Frontal cortex (tissue), 4 donors: ENCODE measurements around the gene GMEB2. TPM values are rescaled to one million over a fixed set of nuclear protein-coding genes. Genes with fewer than 3 reads are reported as not detected.
A peak's percentile ranks its signal among the peaks of the same experiment; 100 is the strongest.

ENCODE experiments used
- DNase-seq, 2 donors: peaks; one replicate each; pipeline ENCODE4 v3.0.0; 2012; ENCODE audit warnings: low spot score in 2 of 2
- FAIRE-seq: peaks from 2 replicates; lab custom pipeline; 2012; peaks lifted over from hg19 to GRCh38; lab: Jason Lieb, UNC
- total RNA-seq: library from RNA; depleted of rRNA; stranded (reverse); fragments of >200 nt; gene quantifications from one replicate; pipeline ENCODE4 v1.2.3, GENCODE V29; 2014
- donor health status: control.
- donor health status: control.
- donor health status: control.

Gene GMEB2
- total RNA-seq, 1 donor from 2014 or later = 6.1 TPM

GRCh38 chr20:63553251-63553932 is 73.5 kb downstream of the GMEB2 start:
- DNase-seq (peak in 1 of 2 donors; percentile 75), FAIRE-seq (no peak)

GRCh38 chr20:63552481-63553249 is 74.2 kb downstream of the GMEB2 start:
- FAIRE-seq (no peak), DNase-seq (no peak)

GRCh38 chr20:63551068-63551467 is 75.8 kb downstream of the GMEB2 start:
- no peak for FAIRE-seq
- DNase-seq = no peak

- FAIRE-seq (no peak), DNase-seq (no peak)
These were observed 77.1 kb downstream of the GMEB2 start for GRCh38 chr20:63549679-63550282.

- FAIRE-seq (no peak), DNase-seq (no peak)
These were observed 77.9 kb downstream of the GMEB2 start for GRCh38 chr20:63549019-63549418.

- no peak for FAIRE-seq
- no peak for DNase-seq
These were observed 78.4 kb downstream of the GMEB2 start for GRCh38 chr20:63548542-63548941.

- DNase-seq (no peak), FAIRE-seq (no peak)
These were observed 79.0 kb downstream of the GMEB2 start, which contains the start of gene SRMS for GRCh38 chr20:63547725-63548480. Gene SRMS, minus strand, starts transcription at chr20:63547749. Its CDS starts 286 bp downstream, at chr20:63547463.

- DNase-seq (no peak), FAIRE-seq (no peak)
These were observed 79.8 kb downstream of the GMEB2 start for GRCh38 chr20:63546956-63547724.

- FAIRE-seq (no peak), DNase-seq (no peak)
These were observed 80.5 kb downstream of the GMEB2 start for GRCh38 chr20:63546256-63546955.

- no peak for DNase-seq
- no peak for FAIRE-seq
These were observed 81.1 kb downstream of the GMEB2 start for GRCh38 chr20:63545814-63546213.

GRCh38 chr20:63544958-63545516 is 81.9 kb downstream of the GMEB2 start:
- DNase-seq (no peak), FAIRE-seq (no peak)

GRCh38 chr20:63544241-63544957 is 82.5 kb downstream of the GMEB2 start:
- DNase-seq (no peak), FAIRE-seq (no peak)

GRCh38 chr20:63543733-63544132 is 83.2 kb downstream of the GMEB2 start:
- DNase-seq (no peak), FAIRE-seq (no peak)

GRCh38 chr20:63543131-63543530 is 83.8 kb downstream of the GMEB2 start:
- no peak for FAIRE-seq

GRCh38 chr20:63542696-63543095 is 84.2 kb downstream of the GMEB2 start:
- FAIRE-seq = no peak
- no peak for DNase-seq

More at GRCh38 chr20:63543131-63543530, 83.8 kb downstream of the GMEB2 start:
- no peak for DNase-seq

GRCh38 chr20:63542031-63542559 is 84.8 kb downstream of the GMEB2 start:
- FAIRE-seq (no peak), DNase-seq (no peak)

- DNase-seq (no peak), FAIRE-seq (no peak)
These were observed 85.5 kb downstream of the GMEB2 start for GRCh38 chr20:63541371-63541770.
